Measurements from ENCODE around the gene ITGB6. TPM values are rescaled to one million over a fixed set of nuclear protein-coding genes. Genes with fewer than 3 reads are reported as not detected.

ITGB6 gene
- total RNA-seq, 1 experiment from 2014 or later = 3.8 TPM

GRCh38 chr2:160111951-160112798 lies 87.9 kb downstream of the ITGB6 start:
- DNase-seq = no peak
- Histone ChIP-seq H3K27me3 (no peaks in the 10 kb centered on the region), H3K4me3 (no peak overlapping the region), H3K4me1 (no peaks in the 10 kb centered on the region), H3K27ac (no peak overlapping the region), H3K36me3 (peaks cover 2% of the 10 kb centered on the region; the same call in 1 of the 2 replicates), H3K9me3 (replicated peaks) (peaks cover 6% of the 10 kb centered on the region; the same call in 1 of the 2 replicates)

- H3K27ac ChIP-seq = no peak overlapping the region
- no peak for DNase-seq
Measured at GRCh38 chr2:160110674-160111239, 89.3 kb downstream of the ITGB6 start.

GRCh38 chr2:160109939-160110673 lies 90.0 kb downstream of the ITGB6 start:
- H3K9me3 ChIP-seq (replicated peaks) = peaks cover 6% of the 10 kb centered on the region; the same call in 1 of the 2 replicates
- no peak overlapping the region for H3K27ac ChIP-seq
- H3K4me3 ChIP-seq = no peak overlapping the region
- DNase-seq = peak; percentile 73 to 90
- H3K27me3 ChIP-seq = no peaks in the 10 kb centered on the region
- H3K36me3 ChIP-seq = peaks cover 2% of the 10 kb centered on the region; the same call in 1 of the 2 replicates
- H3K4me1 ChIP-seq = no peaks in the 10 kb centered on the region

More at GRCh38 chr2:160110674-160111239, 89.3 kb downstream of the ITGB6 start:
- Histone ChIP-seq H3K9me3 (replicated peaks) (peaks cover 6% of the 10 kb centered on the region; the same call in 1 of the 2 replicates), H3K27me3 (no peaks in the 10 kb centered on the region), H3K36me3 (peaks cover 2% of the 10 kb centered on the region; the same call in 1 of the 2 replicates), H3K4me3 (no peak overlapping the region), H3K4me1 (no peaks in the 10 kb centered on the region)

- Histone ChIP-seq H3K27ac (no peak overlapping the region), H3K27me3 (no peaks in the 10 kb centered on the region), H3K9me3 (replicated peaks) (peaks cover 6% of the 10 kb centered on the region; the same call in 1 of the 2 replicates), H3K4me1 (no peaks in the 10 kb centered on the region), H3K36me3 (peaks cover 2% of the 10 kb centered on the region; the same call in 1 of the 2 replicates), H3K4me3 (no peak overlapping the region)
- DNase-seq = no peak
Measured at GRCh38 chr2:160109243-160109642, 90.8 kb downstream of the ITGB6 start.

- no peaks in the 10 kb centered on the region for H3K27me3 ChIP-seq
- H3K27ac ChIP-seq = no peak overlapping the region
- no peak for DNase-seq
- H3K4me1 ChIP-seq = no peaks in the 10 kb centered on the region
- 0 out of 2 replicates have a peak, but pooled peaks cover 2% of the 10 kb centered on the region for H3K36me3 ChIP-seq
- peaks cover 2% of the 10 kb centered on the region; the same call in 1 of the 2 replicates for H3K9me3 ChIP-seq (replicated peaks)
- H3K4me3 ChIP-seq = no peak overlapping the region
Measured at GRCh38 chr2:160108646-160109045, 91.4 kb downstream of the ITGB6 start.

- Histone ChIP-seq H3K27me3 (no peaks in the 10 kb centered on the region), H3K4me1 (no peaks in the 10 kb centered on the region), H3K36me3 (0 out of 2 replicates have a peak, but pooled peaks cover 2% of the 10 kb centered on the region), H3K9me3 (replicated peaks) (no peaks in the 10 kb centered on the region), H3K4me3 (no peak overlapping the region), H3K27ac (no peak overlapping the region)
- no peak for DNase-seq
Measured at GRCh38 chr2:160105366-160105765, 94.7 kb downstream of the ITGB6 start.

GRCh38 chr2:160104115-160104514 lies 96.0 kb downstream of the ITGB6 start:
- no peak for DNase-seq
- Histone ChIP-seq H3K4me1 (no peaks in the 10 kb centered on the region), H3K9me3 (replicated peaks) (no peaks in the 10 kb centered on the region), H3K27ac (no peak overlapping the region), H3K4me3 (no peak overlapping the region), H3K27me3 (no peaks in the 10 kb centered on the region), H3K36me3 (no peaks in the 10 kb centered on the region)

GRCh38 chr2:160097326-160097725 lies 102.7 kb downstream of the ITGB6 start:
- Histone ChIP-seq H3K4me1 (no peaks in the 10 kb centered on the region), H3K27me3 (no peaks in the 10 kb centered on the region), H3K9me3 (replicated peaks) (peaks cover 7% of the 10 kb centered on the region; the same call in 1 of the 2 replicates), H3K4me3 (no peak overlapping the region), H3K27ac (no peak overlapping the region), H3K36me3 (no peaks in the 10 kb centered on the region)
- DNase-seq = no peak

- Histone ChIP-seq H3K4me1 (no peaks in the 10 kb centered on the region), H3K27ac (no peak overlapping the region)
Measured at GRCh38 chr2:160096409-160096808, 103.7 kb downstream of the ITGB6 start.

GRCh38 chr2:160092445-160092844 lies 107.6 kb downstream of the ITGB6 start:
- no peak overlapping the region for H3K27ac ChIP-seq
- H3K36me3 ChIP-seq = no peaks in the 10 kb centered on the region
- no peak overlapping the region for H3K4me3 ChIP-seq
- peaks cover 20% of the 10 kb centered on the region for H3K9me3 ChIP-seq (replicated peaks)
- DNase-seq = no peak
- no peaks in the 10 kb centered on the region for H3K4me1 ChIP-seq
- H3K27me3 ChIP-seq = no peaks in the 10 kb centered on the region

More at GRCh38 chr2:160096409-160096808, 103.7 kb downstream of the ITGB6 start:
- H3K9me3 ChIP-seq (replicated peaks) = peaks cover 7% of the 10 kb centered on the region; the same call in 1 of the 2 replicates
- no peak for DNase-seq
- no peaks in the 10 kb centered on the region for H3K36me3 ChIP-seq
- H3K27me3 ChIP-seq = no peaks in the 10 kb centered on the region
- H3K4me3 ChIP-seq = no peak overlapping the region

GRCh38 chr2:160091381-160091780 lies 108.7 kb downstream of the ITGB6 start:
- DNase-seq = no peak
- Histone ChIP-seq H3K4me1 (no peaks in the 10 kb centered on the region), H3K36me3 (no peaks in the 10 kb centered on the region), H3K9me3 (replicated peaks) (peaks cover 20% of the 10 kb centered on the region), H3K27me3 (no peaks in the 10 kb centered on the region), H3K27ac (no peak overlapping the region), H3K4me3 (no peak overlapping the region)

- Histone ChIP-seq H3K36me3 (no peaks in the 10 kb centered on the region), H3K9me3 (replicated peaks) (peaks cover 13% of the 10 kb centered on the region), H3K27ac (no peak overlapping the region), H3K4me1 (no peaks in the 10 kb centered on the region), H3K27me3 (no peaks in the 10 kb centered on the region), H3K4me3 (no peak overlapping the region)
- peak; percentile 19 to 76 for DNase-seq
Measured at GRCh38 chr2:160087854-160088745, 112.0 kb downstream of the ITGB6 start.

- Histone ChIP-seq H3K4me1 (no peaks in the 10 kb centered on the region; the same call in 1 of the 2 replicates), H3K4me3 (no peak overlapping the region), H3K27ac (no peak overlapping the region), H3K36me3 (no peaks in the 10 kb centered on the region), H3K9me3 (replicated peaks) (peaks cover 13% of the 10 kb centered on the region; the same call in 1 of the 2 replicates), H3K27me3 (no peaks in the 10 kb centered on the region)
- DNase-seq = peak in 1 of 2 experiments; percentile 56
Measured at GRCh38 chr2:160085662-160086061, 114.4 kb downstream of the ITGB6 start.
